HG03571 (cell line): ENCODE data around the gene WDR86.

ENCODE experiments used
- ATAC-seq: cut with Tn5 transposase; IDR thresholded peaks from one replicate; pipeline ENCODE4 v1.9.1; 2021; ENCODE audit not compliant: unreplicated experiment

Gene WDR86

DNA sequence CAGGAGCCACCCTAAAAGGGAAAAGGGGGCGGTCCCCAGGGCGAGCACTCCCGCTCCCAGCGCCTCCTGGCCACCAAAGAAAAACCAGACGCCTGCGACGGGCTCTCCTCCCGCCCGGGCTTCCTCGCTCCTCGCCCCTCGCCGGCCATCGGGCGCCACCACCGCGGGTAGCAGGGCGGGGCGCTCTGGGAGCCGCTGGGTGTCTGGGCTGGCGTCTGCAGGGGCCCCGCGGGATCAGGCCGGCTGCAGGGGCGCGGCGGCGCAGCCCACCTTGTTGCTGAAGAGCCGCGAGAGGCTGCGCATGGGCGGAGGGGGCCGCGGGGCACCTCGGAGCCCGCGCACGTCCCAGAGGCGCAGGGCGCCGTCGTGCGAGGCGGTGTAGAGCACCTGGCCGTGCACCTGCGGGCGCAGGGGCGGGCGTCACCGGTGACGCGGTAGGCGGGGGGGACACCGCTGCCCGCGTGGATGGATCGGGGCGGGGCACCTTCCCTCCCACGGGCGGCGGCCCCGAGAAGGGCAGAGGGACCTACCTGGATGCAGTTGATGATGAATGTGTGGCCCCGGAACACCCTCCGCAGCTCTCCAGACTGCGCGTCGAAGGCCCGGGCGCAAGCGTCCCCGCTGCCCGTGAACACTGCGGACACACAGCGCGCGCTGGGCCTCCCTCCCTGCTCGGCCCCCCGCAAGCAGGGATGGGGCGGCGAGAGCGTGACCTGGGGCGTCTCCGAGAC, 28.3 kb downstream of the WDR86 start:
- no peak for ATAC-seq

DNA sequence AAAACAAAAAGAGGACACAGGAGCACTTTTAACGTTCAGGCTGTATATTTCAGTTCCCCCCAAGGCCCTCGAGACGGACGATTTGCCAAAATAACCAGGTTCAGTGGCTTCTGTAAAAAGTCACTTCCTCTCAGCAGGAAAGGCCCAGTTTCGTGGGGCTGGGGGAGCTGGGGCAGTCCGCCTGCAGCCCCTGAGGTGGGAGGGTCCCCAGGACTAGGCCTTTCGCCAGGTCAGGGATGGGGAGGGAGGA, 28.8 kb downstream of the WDR86 start:
- no peak for ATAC-seq

DNA sequence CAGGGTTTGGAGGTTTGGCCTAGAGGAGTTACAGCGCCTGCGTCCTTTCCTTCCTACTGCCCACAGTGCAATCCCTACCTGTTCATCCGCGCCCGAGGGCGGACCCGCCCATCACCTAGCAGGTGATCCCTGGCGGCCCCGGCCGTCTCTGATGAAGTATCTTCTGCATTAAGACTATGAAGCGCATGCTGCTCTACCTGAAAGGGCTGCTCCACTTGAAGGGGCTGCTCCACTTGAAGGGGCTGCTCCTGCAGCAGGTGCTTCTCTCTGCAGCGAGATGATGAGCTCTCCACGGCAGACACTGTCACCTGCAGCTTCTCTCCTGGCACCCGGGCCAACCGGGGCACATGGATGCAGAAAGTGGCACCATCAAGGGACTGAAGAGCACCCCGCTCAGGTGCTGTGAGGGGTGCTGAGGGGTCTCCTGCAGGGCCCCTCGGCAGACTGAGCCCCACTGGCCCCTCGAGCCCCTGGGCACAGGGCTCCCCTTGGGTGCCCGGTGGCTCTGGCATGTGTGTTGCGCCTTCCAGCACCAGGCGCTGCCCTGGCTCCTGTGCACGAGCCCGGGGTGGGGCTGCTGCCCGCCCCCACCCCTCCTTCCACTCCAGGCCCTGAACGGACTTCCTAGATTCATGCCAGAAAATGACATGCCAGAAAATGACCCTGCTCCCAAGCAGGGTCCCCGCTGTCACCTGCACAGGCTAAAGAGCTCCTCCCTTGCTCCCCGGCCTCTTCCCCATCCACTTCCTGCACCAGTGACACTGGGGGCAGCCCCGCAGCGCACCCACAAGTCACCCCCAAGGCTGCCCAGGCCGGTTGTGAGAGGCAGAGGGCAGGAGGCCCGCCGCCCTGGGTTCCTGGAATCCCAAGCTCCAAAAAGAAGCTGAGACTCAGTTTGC, 29.4 kb downstream of the WDR86 start:
- ATAC-seq = no peak

GRCh38 chr7:151379534-151380198, 30.2 kb downstream of the WDR86 start:
- no peak for ATAC-seq

DNA sequence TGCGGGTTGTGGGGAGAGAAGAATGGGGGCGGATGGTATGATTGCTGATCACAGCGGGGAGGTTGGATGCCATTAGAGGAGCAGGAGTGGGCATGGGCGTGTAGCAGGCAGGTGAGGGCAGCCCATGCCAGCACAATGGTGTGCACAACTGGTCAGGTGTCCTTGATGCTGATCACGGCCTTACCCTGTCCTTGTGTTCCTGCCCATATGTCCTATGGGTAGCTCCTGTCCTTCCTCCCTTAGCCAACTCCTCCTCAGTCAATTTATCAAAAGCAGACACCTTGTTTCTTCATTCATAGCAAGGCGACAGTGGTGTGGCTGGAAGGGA, 30.7 kb downstream of the WDR86 start:
- no peak for ATAC-seq

DNA sequence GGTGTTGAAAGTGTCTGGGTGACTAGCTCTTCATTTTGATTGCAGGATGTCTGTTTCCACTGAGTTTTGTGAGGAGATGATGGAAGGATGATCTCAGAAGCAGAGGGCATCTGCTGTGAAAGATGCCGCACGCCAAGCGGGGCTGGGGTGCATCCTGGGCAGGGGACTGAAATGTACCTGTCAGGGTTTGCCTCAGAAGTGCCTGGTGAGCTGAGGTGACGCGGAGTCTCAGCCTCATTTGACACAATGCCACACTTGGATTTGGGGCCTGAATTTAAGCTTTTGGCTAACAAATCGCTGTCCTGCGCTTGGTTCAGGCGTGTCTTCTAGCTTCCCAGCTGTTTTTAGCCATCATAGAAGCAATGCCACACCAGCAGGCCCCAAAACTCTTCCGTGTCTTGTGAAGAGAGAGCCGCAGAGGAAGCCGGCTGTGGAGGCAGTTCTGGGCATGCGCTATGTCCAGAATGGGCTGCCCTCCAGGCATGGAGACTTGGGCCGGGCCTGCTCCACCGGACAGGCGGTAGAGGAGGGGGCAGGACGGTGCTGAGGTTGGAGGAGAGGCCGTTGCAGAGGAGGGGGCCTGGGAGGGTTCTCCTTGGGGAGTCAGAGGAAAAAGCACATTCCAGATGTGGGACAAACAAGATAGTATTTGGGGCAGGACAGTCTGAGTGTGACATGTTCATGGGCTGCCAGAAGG, 31.2 kb downstream of the WDR86 start:
- no peak for ATAC-seq

GRCh38 chr7:151378011-151378410, 31.8 kb downstream of the WDR86 start:
- ATAC-seq = no peak

DNA sequence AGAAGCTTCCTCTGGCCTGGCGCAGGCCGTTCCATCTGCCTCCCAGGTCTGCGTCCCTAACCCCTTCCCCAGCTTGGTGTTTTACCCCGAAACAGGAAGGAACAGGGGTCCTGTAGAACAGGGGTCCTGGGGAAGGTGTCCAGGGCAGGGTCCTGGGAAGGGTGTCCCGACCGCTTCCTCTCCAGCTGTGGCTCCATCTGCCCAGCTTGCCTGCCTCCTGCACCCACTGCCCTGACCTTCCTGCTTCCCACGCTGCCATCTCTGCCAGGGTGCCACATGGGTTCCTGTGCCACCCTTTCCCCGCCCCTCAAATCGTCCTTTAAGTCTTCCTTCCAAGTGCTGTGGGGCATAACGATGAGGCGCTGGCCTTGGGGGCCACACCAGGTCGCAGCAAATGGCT, 32.4 kb downstream of the WDR86 start:
- ATAC-seq = no peak

DNA sequence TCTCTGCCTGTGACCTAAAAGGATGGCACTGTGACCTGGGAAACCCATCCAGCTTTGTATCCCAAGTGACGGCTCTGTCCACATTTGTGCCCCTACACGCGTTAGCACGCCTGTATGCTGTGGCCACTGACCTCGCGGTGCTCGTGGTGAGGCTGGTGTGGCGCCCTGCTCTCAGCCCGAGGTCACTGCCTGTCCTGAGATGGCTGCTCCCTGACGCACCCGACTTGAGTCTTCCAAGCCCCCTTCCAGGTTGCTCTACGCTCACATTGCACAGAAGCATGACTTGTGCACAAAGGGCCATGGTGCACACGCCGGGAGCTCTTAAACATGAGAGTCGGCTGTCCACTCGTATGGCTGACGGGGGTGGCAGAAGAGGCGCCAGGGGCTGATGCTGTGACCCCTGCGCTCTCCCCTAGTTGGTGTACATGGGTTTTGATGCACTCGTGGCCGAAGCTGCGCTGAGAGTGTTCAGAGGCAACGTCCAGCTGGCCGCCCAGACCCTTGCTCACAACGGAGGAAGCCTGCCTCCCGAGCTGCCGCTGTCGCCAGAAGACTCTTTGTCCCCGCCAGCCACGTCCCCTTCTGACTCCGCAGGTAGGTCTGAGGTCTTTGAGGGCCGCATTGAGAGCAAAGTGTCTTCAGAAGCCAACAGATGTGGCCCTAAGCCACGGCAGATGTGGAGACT, 33.5 kb downstream of the WDR86 start:
- no peak for ATAC-seq

GRCh38 chr7:151375530-151376217, 34.2 kb downstream of the WDR86 start:
- no peak for ATAC-seq

DNA sequence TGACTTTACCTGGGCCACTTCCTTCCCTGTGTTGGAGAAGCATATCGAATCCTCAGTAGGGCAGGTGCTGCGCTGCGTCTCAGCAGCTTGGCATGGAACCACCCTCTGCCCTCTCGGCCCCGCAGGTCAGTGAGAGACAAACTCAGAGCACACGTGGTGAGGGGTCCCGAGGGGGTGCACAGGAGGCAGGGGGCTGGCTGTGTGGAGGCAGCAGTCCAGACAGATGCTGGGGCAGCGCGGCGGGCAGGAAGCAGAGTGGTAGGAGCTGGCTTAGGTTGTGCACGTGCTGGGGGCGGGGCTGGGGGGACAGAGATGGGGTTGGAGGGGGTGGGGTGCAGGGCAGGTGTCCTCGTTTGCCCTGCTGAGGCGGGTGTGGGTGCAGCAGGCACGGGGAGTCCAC, 35.1 kb downstream of the WDR86 start:
- no peak for ATAC-seq

DNA sequence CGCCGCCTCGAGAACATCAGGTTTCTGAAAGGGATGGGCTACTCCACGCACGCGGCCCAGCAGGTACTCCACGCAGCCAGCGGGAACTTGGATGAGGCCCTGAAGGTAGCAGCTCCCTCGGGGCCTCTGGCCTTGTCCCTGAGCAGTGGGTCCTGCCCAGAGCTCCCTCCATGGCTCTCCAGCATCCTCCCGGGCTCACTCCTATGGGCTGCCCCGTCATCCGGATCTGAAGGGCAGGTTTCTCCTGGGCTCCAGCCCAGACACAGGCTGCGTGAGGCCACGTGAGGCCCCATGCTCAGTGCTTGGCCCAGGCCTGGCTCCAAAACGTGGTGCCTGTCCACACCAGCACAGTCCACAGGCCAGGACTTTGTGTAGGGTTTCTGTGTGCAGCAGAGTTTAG, 35.7 kb downstream of the WDR86 start:
- ATAC-seq = no peak

GRCh38 chr7:151373599-151373998, 36.2 kb downstream of the WDR86 start:
- ATAC-seq = no peak

GRCh38 chr7:151372612-151373265, 37.1 kb downstream of the WDR86 start:
- ATAC-seq = no peak

- no peak for ATAC-seq
Measured at GRCh38 chr7:151371266-151371665, 38.6 kb downstream of the WDR86 start.

GRCh38 chr7:151368136-151368571, 41.7 kb downstream of the WDR86 start:
- peak; percentile 96 for ATAC-seq

DNA sequence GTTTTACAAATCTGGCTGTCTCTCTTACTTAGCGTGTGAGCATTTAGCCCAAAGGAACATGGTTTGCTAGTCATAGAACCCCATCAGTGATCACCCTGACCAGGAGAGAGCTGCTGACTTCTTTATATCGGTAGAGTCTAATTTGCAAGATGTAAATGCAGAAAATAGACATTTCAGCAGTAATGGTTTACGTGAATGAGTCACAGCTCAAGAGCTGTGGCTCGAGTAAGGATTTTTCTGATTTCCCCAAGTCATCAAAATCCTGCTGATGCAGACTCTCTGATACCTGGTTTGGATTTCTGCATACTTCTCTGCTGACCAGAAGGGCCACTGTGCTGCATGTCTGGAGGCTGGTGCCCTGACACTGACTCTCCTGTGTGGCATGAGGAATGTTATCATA, 42.6 kb downstream of the WDR86 start:
- no peak for ATAC-seq

DNA sequence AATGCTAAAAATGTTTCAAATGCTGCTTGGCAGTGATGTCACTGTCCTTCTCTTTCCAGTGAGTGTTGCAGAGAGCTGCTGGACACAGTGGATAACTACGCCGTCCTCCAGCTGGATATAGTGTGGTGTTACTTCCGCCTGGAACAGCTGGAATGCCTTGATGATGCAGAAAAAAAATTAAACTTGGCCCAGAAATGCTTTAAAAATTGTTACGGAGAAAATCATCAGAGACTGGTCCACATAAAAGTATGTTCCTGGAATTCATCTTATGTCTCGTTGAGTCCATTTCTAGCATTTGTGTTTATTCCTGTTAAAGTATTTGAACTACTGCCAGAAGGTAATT, 43.0 kb downstream of the WDR86 start:
- no peak for ATAC-seq

DNA sequence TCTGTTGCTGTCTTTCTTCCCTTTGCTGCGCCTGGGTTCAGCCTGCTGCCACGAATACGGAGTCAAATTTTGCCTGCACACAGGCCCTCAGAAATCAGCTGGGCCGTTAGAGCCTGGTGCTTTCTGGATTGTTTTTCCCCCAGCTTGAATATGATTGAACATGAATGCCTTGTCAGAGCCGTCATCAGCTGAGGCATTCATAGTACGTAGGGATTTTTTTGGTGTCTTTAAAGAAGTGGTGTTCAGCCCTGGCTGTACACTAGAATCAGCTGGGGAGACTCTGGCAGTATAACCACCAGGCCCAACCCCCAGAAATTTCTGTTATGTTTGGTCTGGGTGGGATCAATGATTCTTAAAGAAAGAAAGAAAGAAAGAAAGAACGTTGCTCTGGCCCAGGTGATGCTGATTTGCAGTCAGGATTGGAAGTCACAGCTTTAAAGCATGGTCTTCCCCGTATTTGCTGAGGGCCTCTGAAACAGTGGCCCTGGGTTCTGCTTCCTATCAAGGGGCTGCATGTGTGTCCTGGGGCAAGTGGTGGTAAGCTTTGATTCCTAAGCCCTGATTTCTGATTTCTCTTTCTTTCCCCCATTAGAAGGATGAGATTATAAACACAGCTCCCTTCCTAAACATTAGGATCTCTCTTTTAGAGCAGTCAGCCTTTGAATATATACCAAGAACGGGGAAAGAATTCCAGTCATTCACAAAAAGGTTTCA, 43.5 kb downstream of the WDR86 start:
- ATAC-seq = no peak
